Body of pancreas (tissue), 4 donors: ENCODE measurements around the gene SP7.

Experiments used
- CTCF ChIP-seq, 7 experiments: fragments of 450-650 bp in 4 of 7; fragments of 200-600 bp in 3 of 7; sonication (generic) in 3 of 7; IDR thresholded peaks; one replicate each; pipeline ENCODE4 v1.5.1; 2016 to 2019; ENCODE audit warnings: antibody characterized with exemption in 7 of 7
- POLR2A ChIP-seq, 3 donors: fragments of 450-650 bp; IDR thresholded peaks; one replicate each; pipeline ENCODE4 v1.6.1; 2016; ENCODE audit warnings: antibody characterized with exemption in 3 of 3, mild to moderate bottlenecking in 2 of 3

GRCh38 chr12:53378222-53378621, 42.1 kb upstream of the SP7 start:
- TF ChIP-seq CTCF (IDR thresholded peaks at IDR 0.05): no peak
- TF ChIP-seq POLR2A (IDR thresholded peaks at IDR 0.05): no peak
